HepG2 (cell line): ENCODE results near the gene BATF2. TPM values are rescaled to one million over a fixed set of nuclear protein-coding genes. Genes with fewer than 3 reads are reported as not detected.

ENCODE experiments used
- ATAC-seq: fragments of 200-7000 bp; cut with Tn5 transposase; 3 replicates; pipeline ENCODE4 v1.9.1; 2020; ENCODE audit warnings: mild to moderate bottlenecking, moderate library complexity
- BruUV-seq: library from RNA; stranded (reverse); fragments of 400-500 nt; replicated peaks from 2 replicates; lab custom pipeline; 2021; lab: Mats Ljungman, UMichigan
- CTCF ChIA-PET: fragments of 300-600 bp; formaldehyde crosslinking; extraction: SDS; loops from one replicate; lab custom pipeline; 2021; ENCODE audit warnings: low total read pairs, inconsistent platforms, low intra/inter-chr PET ratio; lab: Yijun Ruan, JAX
- POLR2A ChIA-PET: fragments of 350-600 bp; sonication (Branson Sonifier 250); formaldehyde crosslinking; loops from one replicate; lab custom pipeline; 2020; ENCODE audit warnings: antibody characterized with exemption, inconsistent platforms; lab: Yijun Ruan, JAX
- DNase-seq: peaks from one replicate; pipeline ENCODE4 v3.0.0-alpha.2; 2015; ENCODE audit warnings: low spot score
- FAIRE-seq: peaks from 3 replicates; lab custom pipeline; 2011; peaks lifted over from hg19 to GRCh38; lab: Jason Lieb, UNC
- H2AFZ ChIP-seq: one replicate; pipeline ENCODE4 v1.6.1; 2011; ENCODE audit warnings: low read length, inconsistent platforms
- H3K27ac ChIP-seq: fragments of 300-600 bp; 3 replicates; pipeline ENCODE4 v1.8.0; 2011; ENCODE audit warnings: mixed run types, mild to moderate bottlenecking, mixed read lengths, low read length, inconsistent platforms; ENCODE audit not compliant: insufficient read depth; ENCODE audit errors: extremely low read length
- H3K27me3 ChIP-seq, 2 experiments: fragments of 200-600 bp in 1 of 2; 2 replicates in 1 of 2; 3 replicates in 1 of 2; pipeline versions ENCODE4 v1.6.0 to v1.8.0; 2011; ENCODE audit warnings: low read length in 2 of 2, mild to moderate bottlenecking in 2 of 2, moderate library complexity in 2 of 2, inconsistent platforms in 1 of 2; ENCODE audit not compliant: insufficient read depth in 2 of 2, control insufficient read depth in 1 of 2
- H3K36me3 ChIP-seq, 2 experiments: fragments of 200-600 bp in 1 of 2; replicated peaks in 1 of 2; 2 replicates in 1 of 2; 3 replicates in 1 of 2; pipeline versions ENCODE4 v1.5.1 to v1.8.0; 2011; ENCODE audit warnings: low read length in 2 of 2, inconsistent platforms in 1 of 2; ENCODE audit not compliant: insufficient read depth in 2 of 2, control insufficient read depth in 1 of 2
- H3K4me1 ChIP-seq: 2 replicates; pipeline ENCODE4 v1.5.1; 2012; ENCODE audit warnings: low read length, inconsistent platforms; ENCODE audit not compliant: insufficient read depth
- H3K4me2 ChIP-seq: 2 replicates; pipeline ENCODE4 v1.6.0; 2011; ENCODE audit warnings: low read depth, low read length, inconsistent platforms
- H3K4me3 ChIP-seq, 3 experiments: fragments of 200-600 bp in 1 of 3; sonication (generic), shearing (Covaris generic) in 1 of 3; replicated peaks in 1 of 3; 2 replicates each; pipeline ENCODE4 v1.5.1; 2011 to 2016; ENCODE audit warnings: low read length in 3 of 3, inconsistent platforms in 2 of 3, low read depth in 2 of 3, mild to moderate bottlenecking in 2 of 3, control low read depth in 1 of 3, mixed read lengths in 1 of 3; ENCODE audit not compliant: insufficient read depth in 1 of 3
- H3K79me2 ChIP-seq: one replicate; pipeline ENCODE4 v1.6.1; 2011; ENCODE audit warnings: low read length, inconsistent platforms; ENCODE audit not compliant: insufficient read depth
- H3K9ac ChIP-seq: 2 replicates; pipeline ENCODE4 v1.6.0; 2011; ENCODE audit warnings: mild to moderate bottlenecking, low read depth, low read length, inconsistent platforms; ENCODE audit not compliant: insufficient read depth
- H3K9me3 ChIP-seq: 2 replicates; pipeline ENCODE4 v1.5.1; 2012; ENCODE audit warnings: mild to moderate bottlenecking, low read length
- H4K20me1 ChIP-seq: 2 replicates; pipeline ENCODE4 v1.6.0; 2011; ENCODE audit warnings: inconsistent platforms, mild to moderate bottlenecking, low read length, moderate library complexity; ENCODE audit not compliant: insufficient read depth
- AGO1 ChIP-seq: fragments of 200-400 bp; formaldehyde crosslinking; IDR thresholded peaks from 2 replicates; pipeline ENCODE4 v1.6.1; 2017; ENCODE audit warnings: mild to moderate bottlenecking, low read depth, low read length, moderate library complexity; ENCODE audit not compliant: poor library complexity, severe bottlenecking
- ELF3 ChIP-seq: IDR thresholded peaks from 2 replicates; pipeline ENCODE4 v1.6.1; 2016; ENCODE audit warnings: missing genetic modification reagents, missing compliant biosample characterization
- EZH2 ChIP-seq: conservative IDR thresholded peaks from 2 replicates; pipeline ENCODE4 v1.6.1; 2012; ENCODE audit warnings: mild to moderate bottlenecking, low read depth, low read length, moderate library complexity
- GATAD1 ChIP-seq: IDR thresholded peaks from 2 replicates; pipeline ENCODE4 v1.6.1; 2016; ENCODE audit warnings: missing genetic modification reagents, missing compliant biosample characterization
- HOXA9 ChIP-seq: sonication (generic); formaldehyde crosslinking; IDR thresholded peaks from 2 replicates; pipeline ENCODE4 v1.8.1; 2022; ENCODE audit warnings: missing genetic modification reagents, mild to moderate bottlenecking, moderate library complexity, borderline replicate concordance
- MYNN ChIP-seq: sonication (generic); formaldehyde crosslinking; IDR thresholded peaks from 2 replicates; pipeline ENCODE4 v1.4.0; 2020; ENCODE audit warnings: mild to moderate bottlenecking, low read depth, missing genetic modification reagents
- NBN ChIP-seq: fragments of 450-650 bp; conservative IDR thresholded peaks from 2 replicates; pipeline ENCODE4 v1.6.1; 2017
- NFKBIZ ChIP-seq: IDR thresholded peaks from 2 replicates; pipeline ENCODE4 v1.6.1; 2018; ENCODE audit warnings: missing genetic modification reagents, missing compliant biosample characterization
- ZNF644 ChIP-seq: IDR thresholded peaks from 2 replicates; pipeline ENCODE4 v1.6.1; 2016; ENCODE audit warnings: low read depth
- ZNF768 ChIP-seq: sonication (generic); formaldehyde crosslinking; IDR thresholded peaks from 2 replicates; pipeline ENCODE4 v1.4.0; 2020; ENCODE audit warnings: missing genetic modification reagents
- WGBS: methylation state at CpG from one replicate; pipeline ENCODE4 v1.1.6; 2017; ENCODE audit warnings: low lambda C conversion rate; 5-methylcytosine and 5-hydroxymethylcytosine counted together
- in situ Hi-C: cut with HindIII; loops from 2 replicates; pipeline ENCODE4 v1.10.0; 2017; ENCODE audit warnings: low pct_unique_long_range_greater_than_20kb; ENCODE audit not compliant: extremely low pct_ligation_motif_present
- intact Hi-C: fragments of 100-400 bp; cut with micrococcal nuclease; formaldehyde crosslinking; loops from one replicate; pipeline ENCODE4 v1.10.0; 2022; ENCODE audit not compliant: unreplicated experiment
- polyA plus RNA-seq, 8 experiments: library from polyadenylated mRNA; depleted of rRNA in 3 of 8; stranded (reverse) in 7 of 8; unstranded in 1 of 8; fragments of >200 nt; fragmentation: Illumina TruSeq in 4 of 8; extraction: Trizol in 4 of 8; gene quantifications; 2 replicates each; pipeline versions ENCODE4 v1.2.1 to v1.2.3, GENCODE V29; 2011 to 2016; ENCODE audit warnings: low read depth in 4 of 8, missing spikeins in 1 of 8, mixed read lengths in 1 of 8; ENCODE audit not compliant: insufficient read depth in 1 of 8
- total RNA-seq, 5 experiments: library from RNA; depleted of rRNA; stranded (reverse); fragments of >200 nt; fragmentation: Illumina TruSeq; extraction: Trizol; gene quantifications; 2 replicates each; pipeline ENCODE4 v1.2.3, GENCODE V29; 2016; ENCODE audit warnings: low read depth in 1 of 5
- TF ChIP-seq, protein P1 (sequence below): IDR thresholded peaks from 2 replicates; pipeline ENCODE4 v1.6.1; 2018; ENCODE audit warnings: missing genetic modification reagents
- TF ChIP-seq, protein P2 (sequence below): sonication (generic); formaldehyde crosslinking; IDR thresholded peaks from 2 replicates; pipeline ENCODE4 v1.8.1; 2023; ENCODE audit warnings: missing genetic modification reagents, mild to moderate bottlenecking, borderline replicate concordance
- TF ChIP-seq, protein P3 (sequence below): sonication (generic); formaldehyde crosslinking; IDR thresholded peaks from 2 replicates; pipeline ENCODE4 v1.4.0; 2020; ENCODE audit warnings: missing genetic modification reagents
- TF ChIP-seq, protein P4 (sequence below): IDR thresholded peaks from 2 replicates; pipeline ENCODE4 v1.6.1; 2016; ENCODE audit warnings: control low read depth

BATF2 gene
- total and polyA plus RNA-seq, 2 of the 13 experiments (the other 11 are each of a cell fraction or from before 2014, with no cell fraction given), result 2.8 to 3.9 TPM

DNA sequence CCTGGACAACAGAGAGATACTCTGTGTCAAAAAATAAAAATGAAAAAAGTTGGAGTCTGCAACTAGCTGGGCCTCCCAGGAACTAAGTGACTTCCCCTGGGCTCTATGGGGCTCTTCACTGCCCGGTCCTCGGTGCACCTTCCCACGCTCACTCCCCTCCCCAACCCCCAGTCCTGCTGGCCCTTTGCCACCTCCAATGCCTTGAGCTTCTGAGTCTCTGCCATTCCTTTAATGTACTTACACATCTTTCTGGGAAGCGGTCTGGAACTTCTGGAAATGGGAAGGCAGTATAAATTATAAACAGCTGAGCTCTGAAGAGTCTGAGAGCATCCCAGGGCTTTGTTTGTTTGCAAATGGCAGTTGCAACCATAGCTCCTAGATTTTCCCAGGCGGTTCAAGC is 5.9 kb upstream of the BATF2 start:
- H3K4me2 ChIP-seq, result no peak overlapping the region
- no peak for TF ChIP-seq MYNN
- TF ChIP-seq ELF3 (CRISPR knock-in tag), result no peak
- TF ChIP-seq, protein P1, sequence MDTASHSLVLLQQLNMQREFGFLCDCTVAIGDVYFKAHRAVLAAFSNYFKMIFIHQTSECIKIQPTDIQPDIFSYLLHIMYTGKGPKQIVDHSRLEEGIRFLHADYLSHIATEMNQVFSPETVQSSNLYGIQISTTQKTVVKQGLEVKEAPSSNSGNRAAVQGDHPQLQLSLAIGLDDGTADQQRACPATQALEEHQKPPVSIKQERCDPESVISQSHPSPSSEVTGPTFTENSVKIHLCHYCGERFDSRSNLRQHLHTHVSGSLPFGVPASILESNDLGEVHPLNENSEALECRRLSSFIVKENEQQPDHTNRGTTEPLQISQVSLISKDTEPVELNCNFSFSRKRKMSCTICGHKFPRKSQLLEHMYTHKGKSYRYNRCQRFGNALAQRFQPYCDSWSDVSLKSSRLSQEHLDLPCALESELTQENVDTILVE (CRISPR knock-in tag), result no peak
- no peak for TF ChIP-seq NBN
- no peak for TF ChIP-seq EZH2
- TF ChIP-seq HOXA9, result no peak
- TF ChIP-seq, protein P2, sequence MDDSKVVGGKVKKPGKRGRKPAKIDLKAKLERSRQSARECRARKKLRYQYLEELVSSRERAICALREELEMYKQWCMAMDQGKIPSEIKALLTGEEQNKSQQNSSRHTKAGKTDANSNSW (CRISPR knock-in tag), result no peak
- no peak for TF ChIP-seq ZNF768 (CRISPR knock-in tag)
- TF ChIP-seq NFKBIZ (CRISPR knock-in tag), result no peak
- no peak for TF ChIP-seq GATAD1 (CRISPR knock-in tag)
- no peak for TF ChIP-seq ZNF644 (CRISPR knock-in tag)
- TF ChIP-seq AGO1, result no peak
- TF ChIP-seq, protein P3, sequence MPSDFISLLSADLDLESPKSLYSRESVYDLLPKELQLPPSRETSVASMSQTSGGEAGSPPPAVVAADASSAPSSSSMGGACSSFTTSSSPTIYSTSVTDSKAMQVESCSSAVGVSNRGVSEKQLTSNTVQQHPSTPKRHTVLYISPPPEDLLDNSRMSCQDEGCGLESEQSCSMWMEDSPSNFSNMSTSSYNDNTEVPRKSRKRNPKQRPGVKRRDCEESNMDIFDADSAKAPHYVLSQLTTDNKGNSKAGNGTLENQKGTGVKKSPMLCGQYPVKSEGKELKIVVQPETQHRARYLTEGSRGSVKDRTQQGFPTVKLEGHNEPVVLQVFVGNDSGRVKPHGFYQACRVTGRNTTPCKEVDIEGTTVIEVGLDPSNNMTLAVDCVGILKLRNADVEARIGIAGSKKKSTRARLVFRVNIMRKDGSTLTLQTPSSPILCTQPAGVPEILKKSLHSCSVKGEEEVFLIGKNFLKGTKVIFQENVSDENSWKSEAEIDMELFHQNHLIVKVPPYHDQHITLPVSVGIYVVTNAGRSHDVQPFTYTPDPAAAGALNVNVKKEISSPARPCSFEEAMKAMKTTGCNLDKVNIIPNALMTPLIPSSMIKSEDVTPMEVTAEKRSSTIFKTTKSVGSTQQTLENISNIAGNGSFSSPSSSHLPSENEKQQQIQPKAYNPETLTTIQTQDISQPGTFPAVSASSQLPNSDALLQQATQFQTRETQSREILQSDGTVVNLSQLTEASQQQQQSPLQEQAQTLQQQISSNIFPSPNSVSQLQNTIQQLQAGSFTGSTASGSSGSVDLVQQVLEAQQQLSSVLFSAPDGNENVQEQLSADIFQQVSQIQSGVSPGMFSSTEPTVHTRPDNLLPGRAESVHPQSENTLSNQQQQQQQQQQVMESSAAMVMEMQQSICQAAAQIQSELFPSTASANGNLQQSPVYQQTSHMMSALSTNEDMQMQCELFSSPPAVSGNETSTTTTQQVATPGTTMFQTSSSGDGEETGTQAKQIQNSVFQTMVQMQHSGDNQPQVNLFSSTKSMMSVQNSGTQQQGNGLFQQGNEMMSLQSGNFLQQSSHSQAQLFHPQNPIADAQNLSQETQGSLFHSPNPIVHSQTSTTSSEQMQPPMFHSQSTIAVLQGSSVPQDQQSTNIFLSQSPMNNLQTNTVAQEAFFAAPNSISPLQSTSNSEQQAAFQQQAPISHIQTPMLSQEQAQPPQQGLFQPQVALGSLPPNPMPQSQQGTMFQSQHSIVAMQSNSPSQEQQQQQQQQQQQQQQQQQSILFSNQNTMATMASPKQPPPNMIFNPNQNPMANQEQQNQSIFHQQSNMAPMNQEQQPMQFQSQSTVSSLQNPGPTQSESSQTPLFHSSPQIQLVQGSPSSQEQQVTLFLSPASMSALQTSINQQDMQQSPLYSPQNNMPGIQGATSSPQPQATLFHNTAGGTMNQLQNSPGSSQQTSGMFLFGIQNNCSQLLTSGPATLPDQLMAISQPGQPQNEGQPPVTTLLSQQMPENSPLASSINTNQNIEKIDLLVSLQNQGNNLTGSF (CRISPR knock-in tag), result no peak
- TF ChIP-seq, protein P4, sequence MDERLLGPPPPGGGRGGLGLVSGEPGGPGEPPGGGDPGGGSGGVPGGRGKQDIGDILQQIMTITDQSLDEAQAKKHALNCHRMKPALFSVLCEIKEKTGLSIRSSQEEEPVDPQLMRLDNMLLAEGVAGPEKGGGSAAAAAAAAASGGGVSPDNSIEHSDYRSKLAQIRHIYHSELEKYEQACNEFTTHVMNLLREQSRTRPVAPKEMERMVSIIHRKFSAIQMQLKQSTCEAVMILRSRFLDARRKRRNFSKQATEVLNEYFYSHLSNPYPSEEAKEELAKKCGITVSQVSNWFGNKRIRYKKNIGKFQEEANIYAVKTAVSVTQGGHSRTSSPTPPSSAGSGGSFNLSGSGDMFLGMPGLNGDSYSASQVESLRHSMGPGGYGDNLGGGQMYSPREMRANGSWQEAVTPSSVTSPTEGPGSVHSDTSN (CRISPR knock-in tag), result no peak
- H3K4me1 ChIP-seq, result peaks cover 69% of the 10 kb centered on the region
- peaks cover 0 to 2% of the 10 kb centered on the region in 2 experiments; a peak in 1 of 5 replicates for H3K27me3 ChIP-seq
- CTCF ChIA-PET, result interaction anchor here (1.2 kb wide), 1 partner anchor 11 kb away, joined by 3 read pairs; the partner anchor contains the start of gene ARL2
- no peak for FAIRE-seq
- no peaks in the 10 kb centered on the region for H4K20me1 ChIP-seq
- no peaks in the 10 kb centered on the region for H3K9me3 ChIP-seq
- no peak overlapping the region for H3K27ac ChIP-seq
- no peak overlapping the region for H2AFZ ChIP-seq
- no peak overlapping the region for H3K4me3 ChIP-seq
- POLR2A ChIA-PET, result interaction anchor here (2.3 kb wide), 1 partner anchor 12 kb away, joined by 5 read pairs; the partner anchor contains the start of gene ARL2
- H3K36me3 ChIP-seq, result no peaks in the 10 kb centered on the region
- BruUV-seq, result no TSS peak
- intact Hi-C loops (no loop called here), in situ Hi-C loops (no loop called here)
- H3K9ac ChIP-seq, result no peak overlapping the region
- no peak for DNase-seq
- no peak for ATAC-seq
- no peaks in the 10 kb centered on the region for H3K79me2 ChIP-seq
- WGBS, result 43% methylated on average over 5 of the region's 5 CpGs
